ENCODE measurements around the gene CUEDC1. TPM values are rescaled to one million over a fixed set of nuclear protein-coding genes. Genes with fewer than 3 reads are reported as not detected.

Gene CUEDC1
- total RNA-seq, 2 donors from 2014 or later, result 33.0 to 44.9 TPM

GRCh38 chr17:57823469-57824401 lies 131.5 kb downstream of the CUEDC1 start:
- no peak for DNase-seq (ENCODE audit: low spot score)
- intact Hi-C loops (cut with DNase I), result no loop called here
- Histone ChIP-seq H3K27ac (no peak overlapping the region), H3K36me3 (no peaks in the 10 kb centered on the region), H3K9me3 (no peaks in the 10 kb centered on the region), H3K4me3 (no peak overlapping the region), H3K27me3 (replicated peaks; ENCODE audit: insufficient read depth) (no peaks in the 10 kb centered on the region), H3K4me1 (replicated peaks) (no peaks in the 10 kb centered on the region)
- TF ChIP-seq, protein P1, sequence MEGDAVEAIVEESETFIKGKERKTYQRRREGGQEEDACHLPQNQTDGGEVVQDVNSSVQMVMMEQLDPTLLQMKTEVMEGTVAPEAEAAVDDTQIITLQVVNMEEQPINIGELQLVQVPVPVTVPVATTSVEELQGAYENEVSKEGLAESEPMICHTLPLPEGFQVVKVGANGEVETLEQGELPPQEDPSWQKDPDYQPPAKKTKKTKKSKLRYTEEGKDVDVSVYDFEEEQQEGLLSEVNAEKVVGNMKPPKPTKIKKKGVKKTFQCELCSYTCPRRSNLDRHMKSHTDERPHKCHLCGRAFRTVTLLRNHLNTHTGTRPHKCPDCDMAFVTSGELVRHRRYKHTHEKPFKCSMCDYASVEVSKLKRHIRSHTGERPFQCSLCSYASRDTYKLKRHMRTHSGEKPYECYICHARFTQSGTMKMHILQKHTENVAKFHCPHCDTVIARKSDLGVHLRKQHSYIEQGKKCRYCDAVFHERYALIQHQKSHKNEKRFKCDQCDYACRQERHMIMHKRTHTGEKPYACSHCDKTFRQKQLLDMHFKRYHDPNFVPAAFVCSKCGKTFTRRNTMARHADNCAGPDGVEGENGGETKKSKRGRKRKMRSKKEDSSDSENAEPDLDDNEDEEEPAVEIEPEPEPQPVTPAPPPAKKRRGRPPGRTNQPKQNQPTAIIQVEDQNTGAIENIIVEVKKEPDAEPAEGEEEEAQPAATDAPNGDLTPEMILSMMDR (IDR thresholded peaks at IDR 0.05), result no peak
- TF ChIP-seq POLR2AphosphoS5 (IDR thresholded peaks at IDR 0.05), result no peak
- no peak for TF ChIP-seq POLR2A (IDR thresholded peaks at IDR 0.05)
- WGBS, result 83% methylated on average over 15 of the region's 15 CpGs

GRCh38 chr17:57819867-57820266 lies 135.3 kb downstream of the CUEDC1 start:
- H3K27ac ChIP-seq, result no peak overlapping the region
- no peaks in the 10 kb centered on the region for H3K4me1 ChIP-seq (replicated peaks)
- H3K4me3 ChIP-seq, result no peak overlapping the region
- no peaks in the 10 kb centered on the region for H3K9me3 ChIP-seq
- H3K27me3 ChIP-seq (replicated peaks; ENCODE audit: insufficient read depth), result no peaks in the 10 kb centered on the region
- no peak for TF ChIP-seq POLR2A (IDR thresholded peaks at IDR 0.05)
- TF ChIP-seq, protein P1 (IDR thresholded peaks at IDR 0.05), result no peak
- TF ChIP-seq POLR2AphosphoS5 (IDR thresholded peaks at IDR 0.05), result no peak
- no peak for DNase-seq (ENCODE audit: low spot score)
- 88% methylated on average over 5 of the region's 5 CpGs for WGBS
- H3K36me3 ChIP-seq, result no peaks in the 10 kb centered on the region
- intact Hi-C loops (cut with DNase I), result no loop called here

- DNase-seq (ENCODE audit: low spot score), result no peak
- TF ChIP-seq POLR2A (IDR thresholded peaks at IDR 0.05), result no peak
- TF ChIP-seq, protein P1 (IDR thresholded peaks at IDR 0.05), result no peak
- H3K9me3 ChIP-seq, result no peaks in the 10 kb centered on the region
- no peak overlapping the region for H3K4me3 ChIP-seq
- H3K36me3 ChIP-seq, result no peaks in the 10 kb centered on the region
- no peaks in the 10 kb centered on the region for H3K4me1 ChIP-seq (replicated peaks)
- H3K27me3 ChIP-seq (replicated peaks; ENCODE audit: insufficient read depth), result no peaks in the 10 kb centered on the region
- intact Hi-C loops (cut with DNase I), result no loop called here
- no peak overlapping the region for H3K27ac ChIP-seq
- WGBS, result 56% methylated on average over 2 of the region's 2 CpGs
These were observed 135.9 kb downstream of the CUEDC1 start for GRCh38 chr17:57819285-57819684.

- Histone ChIP-seq H3K4me1 (replicated peaks) (no peaks in the 10 kb centered on the region), H3K9me3 (no peaks in the 10 kb centered on the region), H3K4me3 (no peak overlapping the region), H3K27ac (no peak overlapping the region), H3K36me3 (no peaks in the 10 kb centered on the region), H3K27me3 (replicated peaks; ENCODE audit: insufficient read depth) (no peaks in the 10 kb centered on the region)
- TF ChIP-seq POLR2AphosphoS5 (IDR thresholded peaks at IDR 0.05) (no peak), POLR2A (IDR thresholded peaks at IDR 0.05) (no peak)
- TF ChIP-seq, protein P1 (IDR thresholded peaks at IDR 0.05), result no peak
- WGBS, result 91% methylated on average over 9 of the region's 9 CpGs
- intact Hi-C loops (cut with DNase I), result no loop called here
- no peak for DNase-seq (ENCODE audit: low spot score)
These were observed 137.1 kb downstream of the CUEDC1 start for GRCh38 chr17:57818066-57818465.

- H3K27me3 ChIP-seq (replicated peaks; ENCODE audit: insufficient read depth), result no peaks in the 10 kb centered on the region
- H3K27ac ChIP-seq, result no peak overlapping the region
- H3K9me3 ChIP-seq, result no peaks in the 10 kb centered on the region
- WGBS, result 93% methylated on average over 4 of the region's 4 CpGs
- no peak for TF ChIP-seq POLR2A (IDR thresholded peaks at IDR 0.05)
- TF ChIP-seq POLR2AphosphoS5 (IDR thresholded peaks at IDR 0.05), result no peak
- TF ChIP-seq, protein P1 (IDR thresholded peaks at IDR 0.05), result no peak
- DNase-seq (ENCODE audit: low spot score), result no peak
- H3K4me3 ChIP-seq, result no peak overlapping the region
- intact Hi-C loops (cut with DNase I), result no loop called here
- H3K36me3 ChIP-seq, result no peaks in the 10 kb centered on the region
- no peaks in the 10 kb centered on the region for H3K4me1 ChIP-seq (replicated peaks)
These were observed 137.9 kb downstream of the CUEDC1 start for GRCh38 chr17:57817299-57817698.

Data from prostate gland (tissue), 2 donors.